GM19452 (cell line): ENCODE results near the gene AQP5.

ENCODE experiments used
- ATAC-seq: cut with Tn5 transposase; IDR thresholded peaks from one replicate; pipeline ENCODE4 v1.9.1; 2021; ENCODE audit not compliant: unreplicated experiment

The AQP5 gene

DNA sequence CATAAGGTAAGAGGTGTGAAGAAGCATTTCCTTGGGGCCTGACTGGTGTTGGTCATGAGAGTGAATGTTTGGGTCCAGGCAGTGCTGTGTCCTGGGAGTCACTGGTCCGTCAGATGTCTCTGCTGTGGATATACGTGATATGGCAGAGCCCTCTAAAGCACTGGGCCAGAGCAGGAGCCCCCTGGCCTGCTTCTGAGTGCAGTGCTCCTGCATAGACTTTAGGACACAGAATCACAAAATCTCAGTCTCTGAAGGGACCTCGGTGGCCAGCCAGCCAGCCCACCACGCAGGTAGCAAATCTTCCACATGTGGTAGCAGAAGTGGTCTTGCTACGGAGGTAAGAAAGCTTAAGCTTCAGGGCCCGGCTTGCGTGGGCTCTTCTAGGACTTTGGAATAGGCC is 29.6 kb upstream of the AQP5 start:
- ATAC-seq, result no peak

DNA sequence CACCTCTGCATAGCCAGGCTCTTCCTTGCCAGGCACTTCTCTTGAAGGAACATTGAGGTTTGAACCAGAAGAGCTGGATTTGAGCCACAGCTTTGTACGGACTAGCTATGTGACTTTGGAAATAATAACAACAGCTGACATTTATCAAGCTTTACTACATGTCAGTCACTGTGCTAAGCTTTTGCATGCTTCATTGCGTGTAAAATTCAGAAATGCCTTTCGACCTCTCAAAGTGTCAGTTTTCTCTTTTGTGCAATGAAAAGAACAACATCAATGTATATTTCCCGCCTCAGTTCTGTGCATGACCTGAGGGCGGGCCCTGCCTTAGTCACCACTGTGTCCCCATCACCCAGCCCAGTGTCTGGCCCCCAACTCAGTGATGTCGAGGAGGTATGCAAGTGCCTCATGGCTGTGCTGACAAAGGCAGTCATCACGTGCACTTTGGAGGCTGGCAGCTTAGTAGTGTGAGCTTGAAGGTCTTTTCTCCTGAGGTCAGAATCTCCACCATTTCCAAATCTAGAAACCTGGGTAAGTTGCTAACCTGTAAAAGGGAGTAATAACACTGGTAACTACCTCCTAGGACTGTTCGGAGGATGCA is 29.0 kb upstream of the AQP5 start:
- no peak for ATAC-seq

- no peak for ATAC-seq
Measured at GRCh38 chr12:49933796-49934195, 27.9 kb upstream of the AQP5 start.

GRCh38 chr12:49934505-49934904 is 27.2 kb upstream of the AQP5 start:
- ATAC-seq, result no peak

DNA sequence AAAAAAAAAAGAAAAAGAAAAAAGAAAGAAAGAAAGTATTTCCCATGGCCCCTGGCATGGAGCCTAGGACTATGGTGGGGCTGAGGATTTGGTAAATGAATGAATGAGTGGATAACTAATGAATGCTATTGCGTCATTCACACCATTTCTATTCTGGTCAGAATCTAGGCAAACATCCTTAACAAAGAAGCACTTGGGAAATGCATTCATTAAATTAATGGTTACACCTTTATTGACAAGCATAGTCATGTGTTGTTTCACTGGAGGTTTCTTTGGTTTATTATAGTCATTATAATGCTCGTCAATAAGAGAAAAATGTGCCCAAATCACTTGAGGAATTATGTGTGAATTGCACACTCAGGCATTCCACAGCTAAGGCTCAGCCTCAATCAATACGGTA is 24.7 kb upstream of the AQP5 start:
- no peak for ATAC-seq

DNA sequence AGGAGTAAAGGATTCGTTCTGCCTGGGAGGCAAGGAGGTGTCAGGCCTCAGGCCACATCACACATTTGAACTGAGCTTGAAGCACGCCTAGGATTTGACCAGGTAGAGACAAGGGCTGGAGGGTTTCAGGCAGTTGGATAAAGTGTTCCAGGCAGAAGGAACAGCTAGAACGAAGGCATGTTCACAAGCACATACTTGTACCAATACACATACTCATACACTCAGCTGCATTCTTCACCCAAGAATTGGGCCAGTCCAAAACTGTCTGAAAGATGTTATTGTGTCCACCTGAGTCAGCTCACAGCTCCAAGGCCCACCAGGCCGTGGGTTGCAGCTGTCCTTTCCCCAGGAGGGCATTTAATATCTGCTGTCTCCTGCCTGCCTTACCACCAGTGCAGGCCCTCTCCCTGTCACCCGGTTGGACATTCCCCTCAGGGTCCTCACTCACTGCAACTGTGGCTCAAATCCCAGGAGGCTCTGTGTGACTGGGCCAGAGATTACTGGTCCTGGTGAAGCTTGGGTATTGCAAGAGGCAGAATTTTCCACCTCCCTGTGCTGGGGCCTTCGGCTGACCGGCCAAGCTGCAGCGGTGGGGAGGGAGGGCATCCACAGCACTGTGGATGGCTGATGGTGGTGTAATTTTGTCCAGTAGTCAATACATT is 23.9 kb upstream of the AQP5 start:
- ATAC-seq, result no peak

GRCh38 chr12:49939307-49939706 is 22.4 kb upstream of the AQP5 start:
- no peak for ATAC-seq

DNA sequence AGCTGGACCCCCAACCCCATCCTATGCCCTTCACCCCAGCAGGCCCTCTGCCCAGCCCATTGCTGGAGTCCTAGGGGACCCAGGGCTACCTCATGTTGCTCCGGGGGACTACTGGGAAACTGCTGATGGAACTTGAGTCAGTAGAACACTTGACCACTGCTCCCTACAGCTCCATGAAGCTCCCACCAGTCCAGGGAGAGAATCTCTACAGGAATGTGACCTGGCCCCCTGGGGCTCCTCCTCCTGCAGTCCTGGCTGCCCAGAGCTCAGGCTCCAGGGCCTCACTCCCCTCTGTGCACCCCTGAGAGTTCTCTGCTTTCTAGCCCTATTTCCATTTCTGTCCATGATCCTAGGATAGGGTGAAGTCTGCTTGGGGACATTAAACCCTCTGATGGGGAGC is 22.0 kb upstream of the AQP5 start:
- ATAC-seq, result no peak

- no peak for ATAC-seq
Measured at GRCh38 chr12:49941556-49942511, 19.8 kb upstream of the AQP5 start.

- no peak for ATAC-seq
Measured at GRCh38 chr12:49942512-49942893, 19.2 kb upstream of the AQP5 start.

DNA sequence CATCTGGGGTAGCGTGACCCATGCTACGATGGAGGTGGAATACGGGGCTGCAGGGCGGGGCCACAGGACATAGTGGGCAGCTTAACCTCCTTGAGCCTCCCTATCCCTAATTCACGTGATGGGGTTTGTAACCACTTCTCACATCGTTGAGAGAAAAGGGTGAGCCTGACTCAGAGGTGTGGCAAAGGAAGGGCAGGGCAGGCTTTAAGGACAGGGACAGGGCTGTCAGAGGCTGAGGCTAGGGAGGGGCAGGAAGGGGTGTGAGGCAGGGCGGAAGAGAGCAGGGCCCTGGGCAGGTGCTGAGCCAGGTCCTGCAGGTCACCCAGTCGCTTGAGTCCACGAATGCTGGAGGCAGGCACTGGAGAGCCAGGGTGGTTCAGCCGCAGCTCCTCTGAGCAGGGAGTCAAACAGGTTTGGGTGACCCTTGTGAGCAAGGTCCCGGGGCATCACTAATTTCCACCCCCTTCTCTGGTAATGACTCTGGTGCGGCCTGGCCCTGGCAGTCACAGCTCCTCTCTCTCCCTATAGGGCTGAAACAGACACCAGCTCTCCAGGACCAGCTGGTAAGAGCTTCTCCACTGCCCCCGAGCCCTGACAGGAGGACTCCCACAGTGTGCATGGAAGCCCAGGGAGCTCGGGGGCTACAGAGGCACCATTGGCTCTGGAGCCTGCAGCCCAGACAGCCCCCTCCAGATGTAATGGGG is 18.6 kb upstream of the AQP5 start:
- ATAC-seq, result no peak

DNA sequence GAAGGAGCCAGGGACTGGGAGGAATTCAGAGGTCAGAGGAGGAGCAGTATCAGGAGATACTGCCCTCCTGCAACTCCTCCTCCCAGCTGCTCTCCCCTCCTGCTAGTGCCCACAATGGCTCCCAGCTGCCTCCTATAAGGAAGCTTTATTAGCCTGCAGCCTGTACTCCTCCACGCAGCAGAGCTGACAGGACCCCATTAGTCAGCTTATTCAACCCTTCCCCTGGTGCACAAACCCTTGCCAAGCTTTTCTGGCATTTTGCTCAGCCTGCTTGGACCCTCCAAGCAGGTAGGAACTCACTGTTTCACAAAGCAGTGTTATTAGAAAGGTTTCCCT is 18.1 kb upstream of the AQP5 start:
- ATAC-seq, result no peak

GRCh38 chr12:49944046-49944445 is 17.6 kb upstream of the AQP5 start:
- ATAC-seq, result no peak

DNA sequence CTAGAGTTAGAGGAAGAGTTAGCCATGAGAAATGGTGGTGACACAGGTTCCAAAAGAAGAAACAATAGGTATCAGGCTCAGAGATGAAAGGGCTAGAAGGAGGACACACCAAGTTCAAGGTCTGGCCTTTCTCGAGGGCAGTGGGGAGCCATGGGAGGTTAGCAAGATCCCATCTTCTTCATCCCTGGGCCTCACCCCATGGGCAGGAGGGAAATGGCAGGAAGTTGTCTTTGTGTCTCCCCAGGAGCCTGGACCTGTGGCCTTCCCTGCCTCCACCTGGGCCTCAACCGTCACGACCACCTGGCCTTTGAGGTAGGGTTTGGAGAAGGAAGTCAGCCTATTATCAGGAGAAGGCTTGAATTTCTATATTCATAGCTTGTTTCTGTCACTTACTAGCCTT is 17.0 kb upstream of the AQP5 start:
- ATAC-seq, result no peak

GRCh38 chr12:49945394-49946080 is 16.1 kb upstream of the AQP5 start:
- ATAC-seq, result peak; percentile 71

DNA sequence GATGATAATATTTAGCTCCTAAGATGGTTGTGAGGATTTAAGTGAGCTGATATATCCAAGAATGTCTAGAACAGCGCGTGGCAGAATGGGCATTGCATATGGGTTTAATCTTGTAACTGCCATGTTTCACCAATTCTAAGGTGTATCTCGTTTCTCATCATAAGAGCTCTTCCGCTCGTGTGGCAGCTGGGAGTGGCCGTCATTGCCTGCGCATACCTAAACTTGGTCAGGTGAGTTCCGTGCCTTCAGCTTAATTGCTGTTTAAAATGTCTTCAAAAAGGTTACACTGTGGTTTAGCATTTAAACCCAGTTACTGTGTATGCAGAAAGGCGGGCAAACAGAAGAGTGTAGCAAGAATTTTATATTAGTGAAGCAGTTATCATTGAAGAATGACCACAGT is 15.6 kb upstream of the AQP5 start:
- no peak for ATAC-seq

DNA sequence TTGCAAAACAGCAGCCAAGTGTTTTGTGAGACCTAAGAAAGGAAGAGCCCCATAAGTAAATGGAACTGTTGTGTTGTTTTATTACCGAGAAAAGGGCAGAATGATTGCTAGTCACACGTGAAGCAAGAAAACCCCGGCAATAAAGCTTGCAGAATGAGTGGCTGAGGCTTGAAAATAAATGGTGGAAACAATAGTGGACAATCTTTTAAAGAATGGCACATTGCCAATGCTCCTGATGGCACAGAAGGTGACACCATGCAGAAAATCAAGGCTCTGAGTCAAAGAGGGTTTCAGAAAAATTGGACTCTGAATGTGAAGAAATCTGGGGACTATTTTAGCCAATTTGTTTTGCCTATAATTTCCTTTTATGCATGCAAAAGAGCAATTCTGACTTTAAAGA is 15.2 kb upstream of the AQP5 start:
- ATAC-seq, result no peak

DNA sequence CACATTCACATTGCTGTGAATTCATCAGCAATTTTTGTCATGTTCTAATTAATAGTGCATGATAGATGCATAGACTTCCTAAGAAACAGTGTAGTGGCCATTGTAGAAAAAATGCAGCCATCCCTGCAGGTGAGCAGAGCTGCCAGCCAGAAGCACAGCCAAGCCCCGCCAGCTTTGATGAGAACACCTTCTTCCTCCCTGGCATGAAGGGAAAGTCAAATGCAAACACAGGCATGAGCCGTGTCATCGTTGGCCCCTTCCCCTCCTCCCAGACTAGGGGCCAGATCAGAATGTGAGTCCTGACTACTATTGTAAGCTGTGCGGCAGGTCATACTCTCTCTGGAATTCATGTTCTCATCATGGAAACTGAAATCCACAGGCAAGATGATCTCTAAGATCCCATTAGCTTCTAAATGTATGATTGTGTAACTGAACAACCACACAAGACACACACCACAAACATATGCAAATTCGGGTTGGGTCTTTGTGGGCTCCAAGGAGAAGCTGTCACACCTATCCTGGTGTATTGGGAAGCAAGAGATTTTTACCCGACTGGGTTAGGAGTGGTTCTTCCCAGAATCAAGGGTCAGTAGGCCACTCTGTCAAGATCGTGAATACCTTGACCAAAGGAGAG is 14.0 kb upstream of the AQP5 start:
- ATAC-seq, result no peak

DNA sequence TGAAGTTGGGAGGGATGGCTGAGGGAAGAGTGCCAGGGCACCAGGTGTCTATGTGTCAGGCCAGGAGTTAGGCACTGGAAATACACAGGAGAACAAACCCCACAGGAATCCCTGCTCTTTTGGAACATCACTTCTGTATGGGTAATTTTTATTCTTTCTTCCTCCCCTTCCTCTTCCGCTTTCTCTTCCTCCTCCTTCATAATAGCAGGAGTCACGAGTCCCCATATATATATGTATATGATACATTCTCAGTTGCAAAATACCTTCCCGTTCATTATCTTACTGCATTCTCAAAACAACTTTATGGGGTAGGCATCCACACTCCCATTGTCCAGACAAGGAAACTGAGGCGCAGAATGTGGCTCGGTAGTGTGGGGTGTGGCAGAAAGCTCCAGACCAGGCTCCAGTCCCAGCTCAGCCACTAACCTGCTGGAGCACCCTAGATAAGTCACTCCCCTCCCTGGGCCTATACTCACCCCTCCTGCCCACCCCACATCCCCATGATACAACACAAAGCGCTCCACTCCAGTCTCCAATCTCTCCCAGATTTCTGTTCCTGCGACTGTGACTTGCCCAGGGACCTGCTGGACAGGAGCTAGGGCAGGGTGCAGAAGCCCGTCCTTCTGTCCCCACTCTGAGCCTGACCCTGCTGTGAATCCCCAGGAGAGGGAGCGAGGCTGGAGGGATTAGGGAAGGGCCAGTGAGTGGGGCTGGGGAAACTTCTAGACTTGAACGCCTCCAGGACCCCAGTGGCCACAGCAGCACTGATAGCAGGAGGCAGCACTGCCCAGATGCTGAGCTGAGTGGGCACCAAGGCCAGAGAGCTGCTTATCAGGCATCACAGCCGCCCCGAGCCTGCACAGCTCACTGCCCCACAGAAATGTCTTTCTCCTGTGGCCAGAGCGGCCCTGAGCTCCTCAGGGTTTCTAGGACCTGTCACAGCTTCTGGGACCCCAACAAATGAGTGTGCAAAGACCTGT is 12.5 kb upstream of the AQP5 start:
- ATAC-seq, result no peak
